Thyroid gland (tissue), 4 donors: ENCODE measurements around the gene DEK.

Experiments
- CTCF ChIP-seq, 6 experiments: fragments of 200-600 bp in 3 of 6; fragments of 450-650 bp in 3 of 6; sonication (generic) in 3 of 6; IDR thresholded peaks; one replicate each; pipeline ENCODE4 v1.5.1; 2016 to 2019; ENCODE audit warnings: antibody characterized with exemption in 6 of 6, mild to moderate bottlenecking in 2 of 6, inconsistent platforms in 1 of 6, moderate library complexity in 1 of 6
- POLR2A ChIP-seq, 2 donors: fragments of 450-650 bp; IDR thresholded peaks; one replicate each; pipeline ENCODE4 v1.6.1; 2017; ENCODE audit warnings: antibody characterized with exemption in 2 of 2, mild to moderate bottlenecking in 2 of 2, moderate library complexity in 1 of 2

- TF ChIP-seq CTCF (IDR thresholded peaks at IDR 0.05): no peak
- TF ChIP-seq POLR2A (IDR thresholded peaks at IDR 0.05): no peak
Measured at GRCh38 chr6:18266523-18266912, 2.2 kb upstream of the DEK start.
